Fibroblast of the aortic adventitia (primary cell): Measurements from ENCODE around the gene ASAP2. TPM values are rescaled to one million over a fixed set of nuclear protein-coding genes. Genes with fewer than 3 reads are reported as not detected.

Source experiments
- DNase-seq: peaks from one replicate; pipeline ENCODE4 v3.0.0-alpha.2; 2010; ENCODE audit warnings: low read depth
- H3K4me3 ChIP-seq: 2 replicates; pipeline ENCODE4 v1.5.1; 2011; ENCODE audit warnings: low read depth, mild to moderate bottlenecking, control low read depth, low read length, moderate library complexity
- total RNA-seq: library from RNA; depleted of rRNA; stranded (reverse); fragments of >200 nt; gene quantifications from 2 replicates; pipeline ENCODE4 v1.2.3, GENCODE V29; 2012; ENCODE audit warnings: low replicate concordance
- TF ChIP-seq, protein P1 (sequence below): IDR thresholded peaks from 2 replicates; pipeline ENCODE4 v1.5.1; 2011; ENCODE audit warnings: mild to moderate bottlenecking, low read length, control low read depth, inconsistent platforms; ENCODE audit not compliant: insufficient read depth

ASAP2 gene
- 37.1 and 76.4 TPM in 2 replicates for total RNA-seq

DNA sequence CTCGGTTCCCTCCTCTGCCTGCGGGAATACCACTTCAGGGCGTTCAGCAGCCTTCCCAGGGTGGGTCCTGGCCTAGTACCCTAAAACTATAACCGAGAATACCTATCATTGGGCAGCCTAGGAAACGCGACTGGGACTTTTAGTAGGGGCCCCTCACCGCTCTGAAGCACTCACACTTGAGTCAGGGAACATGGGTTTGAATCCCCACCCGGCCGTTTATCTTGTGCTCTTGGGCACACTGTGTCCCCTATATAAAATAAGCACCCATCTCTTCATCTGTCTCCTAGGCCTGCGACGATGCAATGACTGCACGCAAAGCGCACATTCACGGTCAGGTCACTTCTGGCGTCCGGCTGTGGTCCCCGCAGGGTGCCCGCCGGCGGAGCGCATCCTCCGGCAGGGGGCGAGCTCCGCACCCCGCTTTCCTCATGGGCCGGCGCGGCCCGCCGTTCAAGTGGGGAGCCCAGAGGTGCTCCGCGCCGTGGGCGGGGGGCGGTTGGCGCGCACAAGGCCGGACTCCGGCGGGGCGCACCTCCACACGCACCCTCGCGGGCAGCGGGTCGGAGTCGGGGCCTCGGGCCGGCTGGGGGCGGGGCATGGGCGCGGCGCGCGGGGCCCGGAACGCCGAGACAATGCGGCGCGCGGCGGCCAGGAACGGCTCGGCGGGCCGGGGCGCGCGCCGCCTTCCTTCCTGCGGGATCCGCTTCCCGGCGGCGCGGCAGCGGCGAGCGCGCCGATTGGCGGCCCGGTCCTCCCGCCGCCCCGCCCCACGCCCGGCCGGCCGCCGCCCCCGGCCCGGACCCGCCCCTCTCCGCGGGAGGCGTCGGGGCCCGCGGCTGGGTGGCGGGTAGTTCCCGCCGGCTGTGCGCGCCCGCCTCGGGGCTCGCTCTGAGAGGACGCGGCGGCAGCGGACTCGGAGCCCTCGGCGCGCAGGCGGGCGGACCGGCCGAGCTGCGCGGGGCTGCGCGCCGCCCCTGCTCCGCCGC, at the start of gene ASAP2:
TSS of gene ASAP2 (plus strand) at position 850 of the 986 bp plus-strand sequence. CDS start 293 bp downstream, outside the sequence.
- peak within 1 kb of the TSS; percentile 92 for H3K4me3 ChIP-seq
- TF ChIP-seq, protein P1, sequence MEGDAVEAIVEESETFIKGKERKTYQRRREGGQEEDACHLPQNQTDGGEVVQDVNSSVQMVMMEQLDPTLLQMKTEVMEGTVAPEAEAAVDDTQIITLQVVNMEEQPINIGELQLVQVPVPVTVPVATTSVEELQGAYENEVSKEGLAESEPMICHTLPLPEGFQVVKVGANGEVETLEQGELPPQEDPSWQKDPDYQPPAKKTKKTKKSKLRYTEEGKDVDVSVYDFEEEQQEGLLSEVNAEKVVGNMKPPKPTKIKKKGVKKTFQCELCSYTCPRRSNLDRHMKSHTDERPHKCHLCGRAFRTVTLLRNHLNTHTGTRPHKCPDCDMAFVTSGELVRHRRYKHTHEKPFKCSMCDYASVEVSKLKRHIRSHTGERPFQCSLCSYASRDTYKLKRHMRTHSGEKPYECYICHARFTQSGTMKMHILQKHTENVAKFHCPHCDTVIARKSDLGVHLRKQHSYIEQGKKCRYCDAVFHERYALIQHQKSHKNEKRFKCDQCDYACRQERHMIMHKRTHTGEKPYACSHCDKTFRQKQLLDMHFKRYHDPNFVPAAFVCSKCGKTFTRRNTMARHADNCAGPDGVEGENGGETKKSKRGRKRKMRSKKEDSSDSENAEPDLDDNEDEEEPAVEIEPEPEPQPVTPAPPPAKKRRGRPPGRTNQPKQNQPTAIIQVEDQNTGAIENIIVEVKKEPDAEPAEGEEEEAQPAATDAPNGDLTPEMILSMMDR, result peak; percentile 68
- peak; percentile 58 for DNase-seq

DNA sequence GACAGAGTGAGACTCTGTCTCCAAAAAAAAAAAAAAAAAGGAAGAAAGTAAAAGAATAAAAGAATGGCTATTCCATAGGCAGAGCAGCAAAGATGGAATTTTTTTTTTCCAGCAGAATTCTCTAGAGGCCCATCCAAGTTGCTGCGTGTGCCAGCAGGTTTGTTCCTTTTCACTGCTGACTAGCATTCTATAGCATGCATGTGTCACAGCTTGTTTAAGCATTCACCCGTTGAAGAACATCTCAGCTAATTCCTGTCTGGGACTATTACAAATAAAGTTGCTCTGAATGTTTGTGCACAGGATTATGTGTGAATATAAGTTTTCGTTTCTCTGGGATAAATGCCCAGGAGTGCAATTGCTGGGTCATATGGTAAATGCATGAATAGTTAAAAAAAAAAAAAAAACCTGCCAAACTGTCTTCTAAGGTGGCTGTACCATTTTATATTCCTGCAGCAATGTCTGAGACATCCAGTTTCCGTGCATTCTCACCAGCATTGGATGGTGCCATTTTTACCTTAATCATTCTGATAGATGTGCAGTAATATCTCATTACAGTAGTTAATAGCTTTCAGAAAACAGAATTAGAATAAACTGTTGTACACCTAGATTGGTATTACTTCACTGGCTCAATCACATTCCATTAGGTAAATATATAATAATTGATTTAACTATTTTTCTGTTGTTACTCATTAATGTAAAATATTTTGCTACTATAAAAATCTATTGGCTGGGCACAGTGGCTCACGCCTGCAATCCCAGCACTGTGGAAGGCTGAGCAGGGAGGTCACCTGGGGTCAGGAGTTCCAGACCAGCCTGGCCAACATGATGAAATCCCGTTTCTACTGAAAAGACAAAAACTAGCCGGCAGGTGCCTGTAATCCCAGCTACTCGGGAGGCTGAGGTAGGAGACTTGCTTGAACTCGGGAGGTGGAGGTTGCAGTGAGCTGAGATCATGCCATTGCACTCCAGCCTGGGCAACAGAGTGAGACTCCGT, 47.5 kb upstream of the ASAP2 start:
- TF ChIP-seq, protein P1, result no peak
- H3K4me3 ChIP-seq, result no peak overlapping the region
- DNase-seq, result no peak

DNA sequence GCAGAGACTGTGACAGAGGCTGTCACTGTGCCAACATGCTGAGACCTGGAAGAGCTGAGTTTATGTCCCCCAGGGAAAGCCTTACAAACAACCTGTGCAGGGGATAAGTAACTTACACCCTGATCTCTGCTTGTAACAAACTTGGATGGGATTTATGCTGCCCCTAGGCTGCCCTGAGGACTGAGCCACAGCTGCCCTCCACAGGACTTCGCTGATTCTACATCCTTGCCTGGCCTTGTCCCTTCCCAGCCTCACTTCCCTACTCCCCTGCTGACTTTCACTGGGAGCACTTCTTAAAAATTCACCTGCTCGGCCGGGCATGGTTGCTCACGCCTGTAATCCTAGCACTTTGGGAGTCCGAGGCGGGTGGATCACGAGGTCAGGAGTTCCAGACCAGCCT, 45.9 kb upstream of the ASAP2 start:
- H3K4me3 ChIP-seq, result no peak overlapping the region
- no peak for DNase-seq
- TF ChIP-seq, protein P1, result no peak

DNA sequence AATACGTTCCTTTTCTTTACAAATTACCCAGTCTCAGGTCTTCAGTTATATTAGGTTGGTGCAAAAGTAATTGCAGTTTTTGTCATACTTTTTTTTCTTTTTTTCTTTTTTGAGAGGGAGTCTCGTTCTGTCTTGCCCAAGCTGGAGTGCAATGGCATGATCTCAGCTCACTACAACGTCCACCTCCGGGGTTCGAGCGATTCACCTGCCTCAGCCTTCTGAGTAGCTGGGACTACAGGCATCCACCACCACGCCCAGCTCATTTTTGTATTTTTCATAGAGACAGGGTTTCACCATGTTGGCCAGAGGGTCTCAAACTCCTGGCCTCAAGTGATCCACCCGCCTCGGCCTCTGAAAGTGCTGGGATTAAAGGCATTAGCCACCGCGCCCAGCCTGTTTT, 43.8 kb upstream of the ASAP2 start:
- TF ChIP-seq, protein P1, result no peak
- H3K4me3 ChIP-seq, result no peak overlapping the region
- DNase-seq, result no peak

DNA sequence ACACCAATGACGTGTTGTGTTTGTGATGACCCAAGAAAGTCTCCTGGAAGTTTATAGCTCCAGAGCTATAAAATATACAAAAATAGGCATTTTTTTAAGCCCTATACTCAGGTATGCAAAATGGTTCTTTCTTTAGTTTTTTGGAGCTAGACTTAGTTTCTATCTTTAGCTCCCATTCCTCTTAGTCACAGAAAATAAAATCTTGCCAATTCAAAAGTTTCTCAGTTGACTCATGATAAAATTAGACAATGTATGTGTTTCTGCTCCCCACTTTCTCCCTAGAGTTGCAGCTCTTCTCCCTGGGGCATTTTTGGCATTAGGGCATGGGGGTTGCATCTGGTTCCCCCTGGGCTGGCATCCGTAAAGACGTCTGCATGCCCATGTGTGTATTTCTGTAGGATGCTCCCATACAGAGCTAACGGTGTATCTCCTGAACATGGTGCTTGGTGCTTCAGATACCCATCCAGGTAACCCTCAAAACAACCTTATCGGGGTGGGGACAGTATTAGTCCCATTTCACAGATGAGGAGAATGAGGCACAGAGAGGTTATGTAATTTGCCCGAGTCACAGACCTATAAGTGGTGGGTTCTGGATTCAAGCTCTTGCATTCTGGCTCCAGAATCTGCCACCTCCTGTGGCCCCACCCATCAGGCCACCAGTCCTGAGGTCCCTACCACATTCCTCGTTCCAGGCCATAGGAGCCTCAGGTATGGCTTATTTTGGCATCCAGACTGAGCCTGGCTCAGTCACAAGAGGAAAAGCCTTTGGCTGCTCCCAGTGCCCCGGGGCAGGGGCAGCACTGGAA, 43.1 kb upstream of the ASAP2 start:
- DNase-seq, result peak; percentile 88

More for the DNA sequence above, 43.1 kb upstream of the ASAP2 start:
- H3K4me3 ChIP-seq, result no peak overlapping the region
- TF ChIP-seq, protein P1, result no peak
